Lung (tissue), 12 donors: ENCODE data around the gene ATP11A. TPM values are rescaled to one million over a fixed set of nuclear protein-coding genes. Genes with fewer than 3 reads are reported as not detected.
A peak's percentile ranks its signal among the peaks of the same experiment; 100 is the strongest.

Experiments used
- ATAC-seq: fragments of 200-7000 bp; cut with Tn5 transposase; one replicate; pipeline ENCODE4 v1.9.1; 2020; ENCODE audit warnings: moderate number of reproducible peaks; ENCODE audit not compliant: insufficient read depth, low FRiP score
- DNase-seq, 3 donors: peaks; one replicate each; pipeline ENCODE4 v3.0.0-alpha.2; 2013 to 2017
- H3K27ac ChIP-seq, 2 donors: one replicate each; pipeline ENCODE4 v1.5.1; 2013; ENCODE audit warnings: mild to moderate bottlenecking in 2 of 2, moderate library complexity in 2 of 2, control low read depth in 1 of 2, inconsistent platforms in 1 of 2, low read depth in 1 of 2, low read length in 1 of 2
- H3K27me3 ChIP-seq, 3 donors: one replicate each; pipeline ENCODE4 v1.5.1; 2013; ENCODE audit warnings: low read length in 2 of 3; ENCODE audit not compliant: control insufficient read depth in 3 of 3, insufficient read depth in 3 of 3
- H3K36me3 ChIP-seq, 4 donors: one replicate each; pipeline ENCODE4 v1.5.1; 2013; ENCODE audit warnings: low read length in 4 of 4, mild to moderate bottlenecking in 1 of 4, moderate library complexity in 1 of 4; ENCODE audit not compliant: control insufficient read depth in 4 of 4, insufficient read depth in 4 of 4
- H3K4me1 ChIP-seq, 5 donors: one replicate each; pipeline ENCODE4 v1.5.1; 2013; ENCODE audit warnings: low read length in 5 of 5, mild to moderate bottlenecking in 2 of 5, moderate library complexity in 1 of 5; ENCODE audit not compliant: control insufficient read depth in 5 of 5, insufficient read depth in 5 of 5
- H3K4me3 ChIP-seq: one replicate; pipeline ENCODE4 v1.5.1; 2013; ENCODE audit warnings: mild to moderate bottlenecking, control low read depth, moderate library complexity
- H3K9ac ChIP-seq, 2 donors: one replicate each; pipeline ENCODE4 v1.5.1; 2013; ENCODE audit warnings: low read length in 2 of 2, control low read depth in 1 of 2; ENCODE audit not compliant: insufficient read depth in 1 of 2
- H3K9me3 ChIP-seq, 4 donors: one replicate each; pipeline ENCODE4 v1.5.1; 2013; ENCODE audit warnings: low read length in 3 of 4, mild to moderate bottlenecking in 1 of 4, moderate library complexity in 1 of 4; ENCODE audit not compliant: control insufficient read depth in 4 of 4, insufficient read depth in 3 of 4
- CTCF ChIP-seq: IDR thresholded peaks from 2 replicates; pipeline ENCODE4 v1.5.1; 2012; ENCODE audit warnings: mild to moderate bottlenecking; ENCODE audit errors: control extremely low read depth, extremely low read depth
- WGBS, 2 donors: extraction: QIAGEN DNeasy Blood & Tissue Kit; methylation state at CpG; one replicate each; pipeline ENCODE4 v1.1.7; 2013; 5-methylcytosine and 5-hydroxymethylcytosine counted together
- polyA plus RNA-seq, 2 donors: library from polyadenylated mRNA; stranded (reverse); fragments of 200-250 nt; gene quantifications; one replicate each; pipeline ENCODE4 v1.2.1, GENCODE V29; 2013
- total RNA-seq, 2 donors: library from RNA; depleted of rRNA in 1 of 2; stranded (reverse); fragments of >200 nt in 1 of 2; gene quantifications; one replicate each; pipeline ENCODE4 v1.2.1, GENCODE V29; 2014 to 2021
- donor health status: control.
- donor health status: control.
- donor health status: Bipolar disorder and iron deficiency.
- donor health status: healthy.
- donor health status: DM: yes; HTN: yes; CAD: no.

Gene ATP11A
- total and polyA plus RNA-seq, 4 donors = 46.3 to 317 (median 162) TPM

GRCh38 chr13:112928020-112928971 lies 238.5 kb downstream of the ATP11A start:
- WGBS, 2 donors = 69 to 73% methylated on average over 21 of the region's 21 CpGs
- peaks cover 0 to 4% (median 1%) of the 10 kb centered on the region in 4 donors for H3K9me3 ChIP-seq
- H3K36me3 ChIP-seq = no peaks in the 10 kb centered on the region
- no peak for TF ChIP-seq CTCF
- no peak overlapping the region for H3K4me3 ChIP-seq
- peaks cover 0 to 19% (median 9%) of the 10 kb centered on the region in 5 donors for H3K4me1 ChIP-seq
- H3K27me3 ChIP-seq = no peaks in the 10 kb centered on the region
- ATAC-seq = no peak
- H3K9ac ChIP-seq = no peak overlapping the region
- H3K27ac ChIP-seq = peak overlapping the region in 1 of 2 donors; percentile 15
- DNase-seq = peak; percentile 62 to 80 (median 74)

- Histone ChIP-seq H3K4me3 (no peak overlapping the region), H3K4me1 (peaks cover 0 to 19% (median 9%) of the 10 kb centered on the region in 5 donors), H3K9me3 (peaks cover 0 to 4% (median 1%) of the 10 kb centered on the region in 4 donors), H3K27ac (peak overlapping the region in 1 of 2 donors; percentile 15), H3K36me3 (no peaks in the 10 kb centered on the region), H3K27me3 (no peaks in the 10 kb centered on the region), H3K9ac (no peak overlapping the region)
- 7 to 17% methylated on average over 21 of the region's 21 CpGs for WGBS, 2 donors
- DNase-seq = peak; percentile 71 to 90 (median 84)
- no peak for ATAC-seq
- no peak for TF ChIP-seq CTCF
Observed at GRCh38 chr13:112928972-112929782, 239.3 kb downstream of the ATP11A start.

- 18 to 34% methylated on average over 8 of the region's 8 CpGs for WGBS, 2 donors
- DNase-seq (peak in 1 of 3 donors; percentile 34), ATAC-seq (no peak)
- H3K9ac ChIP-seq = no peak overlapping the region
- H3K36me3 ChIP-seq = no peaks in the 10 kb centered on the region
- H3K9me3 ChIP-seq = peaks cover 0 to 4% (median 1%) of the 10 kb centered on the region in 4 donors
- no peak overlapping the region for H3K4me3 ChIP-seq
- peaks cover 0 to 19% (median 9%) of the 10 kb centered on the region in 5 donors for H3K4me1 ChIP-seq
- no peaks in the 10 kb centered on the region for H3K27me3 ChIP-seq
- no peak for TF ChIP-seq CTCF
- no peak overlapping the region for H3K27ac ChIP-seq
Observed at GRCh38 chr13:112929783-112930055, 239.9 kb downstream of the ATP11A start.
